HL-60 (cell line): ENCODE measurements around the gene TSHZ3.

ENCODE experiments used
- GABPA ChIP-seq: IDR thresholded peaks from 2 replicates; pipeline ENCODE4 v1.6.1; 2012; ENCODE audit warnings: low read depth
- POLR2AphosphoS5 ChIP-seq: IDR thresholded peaks from 2 replicates; pipeline ENCODE4 v1.6.1; 2012; ENCODE audit warnings: low read depth
- REST ChIP-seq: IDR thresholded peaks from 2 replicates; pipeline ENCODE4 v1.6.1; 2012; ENCODE audit warnings: low read depth; ENCODE audit not compliant: insufficient replicate concordance
- TF ChIP-seq, protein P1 (sequence below): IDR thresholded peaks from one replicate; pipeline ENCODE4 v1.5.1; 2011; ENCODE audit warnings: low read length, control low read depth, inconsistent platforms; ENCODE audit not compliant: insufficient read depth

GRCh38 chr19:31314156-31314555 is 35.1 kb downstream of the TSHZ3 start:
- TF ChIP-seq, protein P1, sequence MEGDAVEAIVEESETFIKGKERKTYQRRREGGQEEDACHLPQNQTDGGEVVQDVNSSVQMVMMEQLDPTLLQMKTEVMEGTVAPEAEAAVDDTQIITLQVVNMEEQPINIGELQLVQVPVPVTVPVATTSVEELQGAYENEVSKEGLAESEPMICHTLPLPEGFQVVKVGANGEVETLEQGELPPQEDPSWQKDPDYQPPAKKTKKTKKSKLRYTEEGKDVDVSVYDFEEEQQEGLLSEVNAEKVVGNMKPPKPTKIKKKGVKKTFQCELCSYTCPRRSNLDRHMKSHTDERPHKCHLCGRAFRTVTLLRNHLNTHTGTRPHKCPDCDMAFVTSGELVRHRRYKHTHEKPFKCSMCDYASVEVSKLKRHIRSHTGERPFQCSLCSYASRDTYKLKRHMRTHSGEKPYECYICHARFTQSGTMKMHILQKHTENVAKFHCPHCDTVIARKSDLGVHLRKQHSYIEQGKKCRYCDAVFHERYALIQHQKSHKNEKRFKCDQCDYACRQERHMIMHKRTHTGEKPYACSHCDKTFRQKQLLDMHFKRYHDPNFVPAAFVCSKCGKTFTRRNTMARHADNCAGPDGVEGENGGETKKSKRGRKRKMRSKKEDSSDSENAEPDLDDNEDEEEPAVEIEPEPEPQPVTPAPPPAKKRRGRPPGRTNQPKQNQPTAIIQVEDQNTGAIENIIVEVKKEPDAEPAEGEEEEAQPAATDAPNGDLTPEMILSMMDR = no peak
- TF ChIP-seq POLR2AphosphoS5 = no peak
- no peak for TF ChIP-seq REST
- TF ChIP-seq GABPA = no peak
